Measurements from ENCODE around the gene NRG2. TPM values are rescaled to one million over a fixed set of nuclear protein-coding genes. Genes with fewer than 3 reads are reported as not detected.

Gene NRG2
- total and polyA plus RNA-seq, 2 experiments from 2014 or later: 0.05 TPM; not detected in 1

GRCh38 chr5:139821806-139822552 is 221.1 kb downstream of the NRG2 start:
- no peaks in the 10 kb centered on the region for H3K9me3 ChIP-seq (ENCODE audit: low read depth)
- no peaks in the 10 kb centered on the region for H3K4me1 ChIP-seq (ENCODE audit: insufficient read depth)
- H3K79me2 ChIP-seq (ENCODE audit: insufficient read depth): no peaks in the 10 kb centered on the region
- no peak overlapping the region for H3K4me3 ChIP-seq
- H3K27me3 ChIP-seq (replicated peaks; ENCODE audit: insufficient read depth): peaks cover 23% of the 10 kb centered on the region; the same call in 1 of the 2 replicates
- no peaks in the 10 kb centered on the region for H4K20me1 ChIP-seq (ENCODE audit: insufficient read depth)
- 65% methylated on average over 11 of the region's 11 CpGs for WGBS, 2 experiments (ENCODE audit: low coverage in 1 of 2, low lambda C conversion rate in 2 of 2, missing lambda C conversion rate in 2 of 2)
- in situ Hi-C loops (cut with MboI): no loop called here
- no peak overlapping the region for H2AFZ ChIP-seq
- DNase-seq: no peak
- no peak overlapping the region for H3K27ac ChIP-seq
- no peak overlapping the region for H3K4me2 ChIP-seq (ENCODE audit: unreplicated experiment)
- no peak overlapping the region for H3K9ac ChIP-seq
- H3K36me3 ChIP-seq (ENCODE audit: low read depth): no peaks in the 10 kb centered on the region
- H3K9me2 ChIP-seq (ENCODE audit: insufficient read depth): no peaks in the 10 kb centered on the region
- H3F3A ChIP-seq (ENCODE audit: insufficient read depth): no peaks in the 10 kb centered on the region
- TF ChIP-seq EZH2phosphoT487 (IDR thresholded peaks at IDR 0.05; ENCODE audit: insufficient read depth, low read depth) (no peak), EZH2 (IDR thresholded peaks at IDR 0.05; ENCODE audit: insufficient read depth, poor library complexity, severe bottlenecking) (no peak)

- Histone ChIP-seq H4K20me1 (ENCODE audit: insufficient read depth) (no peaks in the 10 kb centered on the region), H3K36me3 (ENCODE audit: low read depth) (no peaks in the 10 kb centered on the region), H3K4me3 (no peak overlapping the region), H2AFZ (no peak overlapping the region), H3K27me3 (replicated peaks; ENCODE audit: insufficient read depth) (peaks cover 28% of the 10 kb centered on the region; the same call in 1 of the 2 replicates), H3F3A (ENCODE audit: insufficient read depth) (no peaks in the 10 kb centered on the region), H3K9me3 (ENCODE audit: low read depth) (no peaks in the 10 kb centered on the region), H3K79me2 (ENCODE audit: insufficient read depth) (no peaks in the 10 kb centered on the region), H3K4me2 (ENCODE audit: unreplicated experiment) (no peak overlapping the region), H3K9me2 (ENCODE audit: insufficient read depth) (no peaks in the 10 kb centered on the region), H3K9ac (no peak overlapping the region), H3K27ac (no peak overlapping the region), H3K4me1 (ENCODE audit: insufficient read depth) (no peaks in the 10 kb centered on the region)
- TF ChIP-seq EZH2 (IDR thresholded peaks at IDR 0.05; ENCODE audit: insufficient read depth, poor library complexity, severe bottlenecking) (no peak), EZH2phosphoT487 (IDR thresholded peaks at IDR 0.05; ENCODE audit: insufficient read depth, low read depth) (no peak)
- WGBS, 2 experiments (ENCODE audit: low coverage in 1 of 2, low lambda C conversion rate in 2 of 2, missing lambda C conversion rate in 2 of 2): 41 to 53% methylated on average over 4 of the region's 4 CpGs
- no peak for DNase-seq
- in situ Hi-C loops (cut with MboI): no loop called here
Observed at GRCh38 chr5:139820606-139821005, 222.5 kb downstream of the NRG2 start.

- no peak overlapping the region for H3K27ac ChIP-seq
- H2AFZ ChIP-seq: no peak overlapping the region
- no peaks in the 10 kb centered on the region for H4K20me1 ChIP-seq (ENCODE audit: insufficient read depth)
- in situ Hi-C loops (cut with MboI): no loop called here
- H3K4me1 ChIP-seq (ENCODE audit: insufficient read depth): no peaks in the 10 kb centered on the region
- no peaks in the 10 kb centered on the region for H3K9me2 ChIP-seq (ENCODE audit: insufficient read depth)
- H3K9ac ChIP-seq: no peak overlapping the region
- TF ChIP-seq EZH2 (IDR thresholded peaks at IDR 0.05; ENCODE audit: insufficient read depth, poor library complexity, severe bottlenecking) (no peak), EZH2phosphoT487 (IDR thresholded peaks at IDR 0.05; ENCODE audit: insufficient read depth, low read depth) (no peak)
- 40% methylated on average over 7 of the region's 7 CpGs for WGBS, 2 experiments (ENCODE audit: low coverage in 1 of 2, low lambda C conversion rate in 2 of 2, missing lambda C conversion rate in 2 of 2)
- no peaks in the 10 kb centered on the region for H3K79me2 ChIP-seq (ENCODE audit: insufficient read depth)
- peaks cover 28% of the 10 kb centered on the region; the same call in 1 of the 2 replicates for H3K27me3 ChIP-seq (replicated peaks; ENCODE audit: insufficient read depth)
- no peak overlapping the region for H3K4me2 ChIP-seq (ENCODE audit: unreplicated experiment)
- no peaks in the 10 kb centered on the region for H3F3A ChIP-seq (ENCODE audit: insufficient read depth)
- no peaks in the 10 kb centered on the region for H3K9me3 ChIP-seq (ENCODE audit: low read depth)
- DNase-seq: no peak
- H3K4me3 ChIP-seq: no peak overlapping the region
- H3K36me3 ChIP-seq (ENCODE audit: low read depth): no peaks in the 10 kb centered on the region
Observed at GRCh38 chr5:139820130-139820529, 223.0 kb downstream of the NRG2 start.

- whole genome bisulfite sequencing, 2 experiments (ENCODE audit: low coverage in 1 of 2, low lambda C conversion rate in 2 of 2, missing lambda C conversion rate in 2 of 2): 36 to 40% methylated on average over 3 of the region's 3 CpGs
- no peaks in the 10 kb centered on the region for H3K79me2 ChIP-seq (ENCODE audit: insufficient read depth)
- no peak overlapping the region for H3K4me3 ChIP-seq
Observed at GRCh38 chr5:139817970-139818369, 225.1 kb downstream of the NRG2 start.

More at GRCh38 chr5:139817970-139818369, 225.1 kb downstream of the NRG2 start:
- no peak for TF ChIP-seq EZH2phosphoT487 (IDR thresholded peaks at IDR 0.05; ENCODE audit: insufficient read depth, low read depth)
- TF ChIP-seq EZH2 (IDR thresholded peaks at IDR 0.05; ENCODE audit: insufficient read depth, poor library complexity, severe bottlenecking): no peak
- Histone ChIP-seq H3K4me1 (ENCODE audit: insufficient read depth) (no peaks in the 10 kb centered on the region), H3K27ac (no peak overlapping the region), H3K9ac (no peak overlapping the region), H3F3A (ENCODE audit: insufficient read depth) (no peaks in the 10 kb centered on the region), H3K4me2 (ENCODE audit: unreplicated experiment) (no peak overlapping the region), H3K36me3 (ENCODE audit: low read depth) (no peaks in the 10 kb centered on the region), H4K20me1 (ENCODE audit: insufficient read depth) (no peaks in the 10 kb centered on the region), H3K9me2 (ENCODE audit: insufficient read depth) (no peaks in the 10 kb centered on the region), H3K9me3 (ENCODE audit: low read depth) (no peaks in the 10 kb centered on the region), H2AFZ (no peak overlapping the region), H3K27me3 (replicated peaks; ENCODE audit: insufficient read depth) (peaks cover 23% of the 10 kb centered on the region; the same call in 1 of the 2 replicates)
- in situ Hi-C loops (cut with MboI): no loop called here
- no peak for DNase-seq
